ENCODE results near the gene ATP5F1A.

DNA sequence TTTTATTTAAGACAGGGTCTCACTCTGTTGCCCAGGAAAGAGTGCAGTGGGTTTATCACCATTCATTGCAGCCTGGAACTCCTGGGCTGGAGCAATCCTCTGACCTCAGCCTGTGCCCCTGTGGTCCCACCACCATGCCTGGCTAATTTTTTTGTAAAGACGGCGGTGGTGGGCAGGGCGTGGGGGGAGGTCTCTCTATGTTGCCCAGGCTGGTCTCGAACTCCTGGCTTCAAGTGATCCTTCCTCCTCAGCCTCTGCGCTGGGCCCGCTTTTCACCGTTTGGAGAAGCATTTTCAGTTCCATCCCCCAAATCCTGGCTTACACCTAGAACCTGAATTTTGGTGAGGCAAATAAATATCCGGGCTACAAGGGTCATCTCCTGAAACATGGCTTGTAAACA, 1.4 kb upstream of the ATP5F1A start:
- TF ChIP-seq GABPA (IDR thresholded peaks at IDR 0.05 in 1 of 2, conservative IDR thresholded peaks at IDR 0.05 in 1 of 2) (no peak), RAD21 (IDR thresholded peaks at IDR 0.05) (no peak), JUND (IDR thresholded peaks at IDR 0.05) (no peak)
- TF ChIP-seq, protein P1, sequence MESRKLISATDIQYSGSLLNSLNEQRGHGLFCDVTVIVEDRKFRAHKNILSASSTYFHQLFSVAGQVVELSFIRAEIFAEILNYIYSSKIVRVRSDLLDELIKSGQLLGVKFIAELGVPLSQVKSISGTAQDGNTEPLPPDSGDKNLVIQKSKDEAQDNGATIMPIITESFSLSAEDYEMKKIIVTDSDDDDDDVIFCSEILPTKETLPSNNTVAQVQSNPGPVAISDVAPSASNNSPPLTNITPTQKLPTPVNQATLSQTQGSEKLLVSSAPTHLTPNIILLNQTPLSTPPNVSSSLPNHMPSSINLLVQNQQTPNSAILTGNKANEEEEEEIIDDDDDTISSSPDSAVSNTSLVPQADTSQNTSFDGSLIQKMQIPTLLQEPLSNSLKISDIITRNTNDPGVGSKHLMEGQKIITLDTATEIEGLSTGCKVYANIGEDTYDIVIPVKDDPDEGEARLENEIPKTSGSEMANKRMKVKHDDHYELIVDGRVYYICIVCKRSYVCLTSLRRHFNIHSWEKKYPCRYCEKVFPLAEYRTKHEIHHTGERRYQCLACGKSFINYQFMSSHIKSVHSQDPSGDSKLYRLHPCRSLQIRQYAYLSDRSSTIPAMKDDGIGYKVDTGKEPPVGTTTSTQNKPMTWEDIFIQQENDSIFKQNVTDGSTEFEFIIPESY (IDR thresholded peaks at IDR 0.05) = no peak
- TF ChIP-seq, protein P2, sequence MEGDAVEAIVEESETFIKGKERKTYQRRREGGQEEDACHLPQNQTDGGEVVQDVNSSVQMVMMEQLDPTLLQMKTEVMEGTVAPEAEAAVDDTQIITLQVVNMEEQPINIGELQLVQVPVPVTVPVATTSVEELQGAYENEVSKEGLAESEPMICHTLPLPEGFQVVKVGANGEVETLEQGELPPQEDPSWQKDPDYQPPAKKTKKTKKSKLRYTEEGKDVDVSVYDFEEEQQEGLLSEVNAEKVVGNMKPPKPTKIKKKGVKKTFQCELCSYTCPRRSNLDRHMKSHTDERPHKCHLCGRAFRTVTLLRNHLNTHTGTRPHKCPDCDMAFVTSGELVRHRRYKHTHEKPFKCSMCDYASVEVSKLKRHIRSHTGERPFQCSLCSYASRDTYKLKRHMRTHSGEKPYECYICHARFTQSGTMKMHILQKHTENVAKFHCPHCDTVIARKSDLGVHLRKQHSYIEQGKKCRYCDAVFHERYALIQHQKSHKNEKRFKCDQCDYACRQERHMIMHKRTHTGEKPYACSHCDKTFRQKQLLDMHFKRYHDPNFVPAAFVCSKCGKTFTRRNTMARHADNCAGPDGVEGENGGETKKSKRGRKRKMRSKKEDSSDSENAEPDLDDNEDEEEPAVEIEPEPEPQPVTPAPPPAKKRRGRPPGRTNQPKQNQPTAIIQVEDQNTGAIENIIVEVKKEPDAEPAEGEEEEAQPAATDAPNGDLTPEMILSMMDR (IDR thresholded peaks at IDR 0.05; ENCODE audit: low read depth, low read length, missing input control) = no peak
- TF ChIP-seq, protein P3, sequence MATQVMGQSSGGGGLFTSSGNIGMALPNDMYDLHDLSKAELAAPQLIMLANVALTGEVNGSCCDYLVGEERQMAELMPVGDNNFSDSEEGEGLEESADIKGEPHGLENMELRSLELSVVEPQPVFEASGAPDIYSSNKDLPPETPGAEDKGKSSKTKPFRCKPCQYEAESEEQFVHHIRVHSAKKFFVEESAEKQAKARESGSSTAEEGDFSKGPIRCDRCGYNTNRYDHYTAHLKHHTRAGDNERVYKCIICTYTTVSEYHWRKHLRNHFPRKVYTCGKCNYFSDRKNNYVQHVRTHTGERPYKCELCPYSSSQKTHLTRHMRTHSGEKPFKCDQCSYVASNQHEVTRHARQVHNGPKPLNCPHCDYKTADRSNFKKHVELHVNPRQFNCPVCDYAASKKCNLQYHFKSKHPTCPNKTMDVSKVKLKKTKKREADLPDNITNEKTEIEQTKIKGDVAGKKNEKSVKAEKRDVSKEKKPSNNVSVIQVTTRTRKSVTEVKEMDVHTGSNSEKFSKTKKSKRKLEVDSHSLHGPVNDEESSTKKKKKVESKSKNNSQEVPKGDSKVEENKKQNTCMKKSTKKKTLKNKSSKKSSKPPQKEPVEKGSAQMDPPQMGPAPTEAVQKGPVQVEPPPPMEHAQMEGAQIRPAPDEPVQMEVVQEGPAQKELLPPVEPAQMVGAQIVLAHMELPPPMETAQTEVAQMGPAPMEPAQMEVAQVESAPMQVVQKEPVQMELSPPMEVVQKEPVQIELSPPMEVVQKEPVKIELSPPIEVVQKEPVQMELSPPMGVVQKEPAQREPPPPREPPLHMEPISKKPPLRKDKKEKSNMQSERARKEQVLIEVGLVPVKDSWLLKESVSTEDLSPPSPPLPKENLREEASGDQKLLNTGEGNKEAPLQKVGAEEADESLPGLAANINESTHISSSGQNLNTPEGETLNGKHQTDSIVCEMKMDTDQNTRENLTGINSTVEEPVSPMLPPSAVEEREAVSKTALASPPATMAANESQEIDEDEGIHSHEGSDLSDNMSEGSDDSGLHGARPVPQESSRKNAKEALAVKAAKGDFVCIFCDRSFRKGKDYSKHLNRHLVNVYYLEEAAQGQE (IDR thresholded peaks at IDR 0.05) = no peak

All from liver (tissue), 3 donors.